CD4-positive, CD25-positive, alpha-beta regulatory T cell (primary cell): Measurements from ENCODE around the gene TFB2M. TPM values are rescaled to one million over a fixed set of nuclear protein-coding genes. Genes with fewer than 3 reads are reported as not detected.

Experiments
- ATAC-seq, 2 donors: fragments of 150-1000 bp; cut with Tn5 transposase; one replicate each; pipeline ENCODE4 v1.10.0; 2021; ENCODE audit warnings: low read depth in 2 of 2, moderate number of reproducible peaks in 2 of 2, moderate library complexity in 1 of 2
- DNase-seq, 3 donors: peaks; one replicate each; pipeline versions ENCODE4 v3.0.0 to v3.0.0-alpha.2; 2012 to 2022; ENCODE audit warnings: mixed read lengths in 1 of 3
- H3K27ac ChIP-seq: one replicate; pipeline ENCODE4 v1.7.0; 2013; ENCODE audit warnings: mild to moderate bottlenecking, low read length; ENCODE audit not compliant: insufficient read depth, poor library complexity, severe bottlenecking
- H3K27me3 ChIP-seq: one replicate; pipeline ENCODE4 v1.7.0; 2013; ENCODE audit warnings: low read length; ENCODE audit not compliant: control insufficient read depth, insufficient read depth
- H3K36me3 ChIP-seq: one replicate; pipeline ENCODE4 v1.7.0; 2013; ENCODE audit warnings: mild to moderate bottlenecking, low read length, moderate library complexity; ENCODE audit not compliant: control insufficient read depth, insufficient read depth
- H3K4me1 ChIP-seq: 2 replicates; pipeline ENCODE4 v1.7.0; 2013; ENCODE audit warnings: mild to moderate bottlenecking, low read length; ENCODE audit not compliant: insufficient read depth, control insufficient read depth, poor library complexity, severe bottlenecking
- H3K4me3 ChIP-seq: one replicate; pipeline ENCODE4 v1.7.0; 2013; ENCODE audit warnings: low read depth, mild to moderate bottlenecking, low read length, moderate library complexity
- H3K9me3 ChIP-seq, 2 experiments: 1 replicate in 1 of 2; 2 replicates in 1 of 2; pipeline ENCODE4 v1.7.0; 2013; ENCODE audit warnings: low read length in 2 of 2, mild to moderate bottlenecking in 1 of 2, moderate library complexity in 1 of 2; ENCODE audit not compliant: control insufficient read depth in 2 of 2
- H3K27ac Mint-ChIP-seq, 3 donors: one replicate each; pipeline ENCODE4 v1.8.0; 2020 to 2022; ENCODE audit warnings: mild to moderate bottlenecking in 3 of 3, mixed read lengths in 3 of 3, moderate library complexity in 2 of 3
- H3K27me3 Mint-ChIP-seq: one replicate; pipeline ENCODE4 v1.8.0; 2022; ENCODE audit warnings: mild to moderate bottlenecking, mixed read lengths
- H3K36me3 Mint-ChIP-seq: one replicate; pipeline ENCODE4 v1.8.0; 2020; ENCODE audit warnings: mixed read lengths
- H3K4me1 Mint-ChIP-seq, 4 donors: one replicate each; pipeline ENCODE4 v1.8.0; 2020 to 2022; ENCODE audit warnings: mixed read lengths in 4 of 4, mild to moderate bottlenecking in 1 of 4
- H3K4me3 Mint-ChIP-seq, 4 donors: one replicate each; pipeline ENCODE4 v1.8.0; 2020 to 2022; ENCODE audit warnings: mild to moderate bottlenecking in 4 of 4, mixed read lengths in 4 of 4, moderate library complexity in 3 of 4
- H3K9me3 Mint-ChIP-seq, 7 donors: one replicate each; pipeline ENCODE4 v1.8.0; 2020 to 2022; ENCODE audit warnings: mixed read lengths in 7 of 7, mild to moderate bottlenecking in 3 of 7, moderate library complexity in 2 of 7
- polyA plus RNA-seq, 4 donors: library from polyadenylated mRNA; unstranded; fragments of 300-500 nt; fragmentation: Illumina TruSeq; gene quantifications; one replicate each; pipeline ENCODE4 v1.2.3, GENCODE V29; 2021
- total RNA-seq: library from RNA; stranded (reverse); gene quantifications from one replicate; pipeline ENCODE4 v1.2.3, GENCODE V29; 2022

TFB2M gene
- total and polyA plus RNA-seq, 5 donors from 2014 or later: 15.2 to 21.8 (median 20.4) TPM

DNA sequence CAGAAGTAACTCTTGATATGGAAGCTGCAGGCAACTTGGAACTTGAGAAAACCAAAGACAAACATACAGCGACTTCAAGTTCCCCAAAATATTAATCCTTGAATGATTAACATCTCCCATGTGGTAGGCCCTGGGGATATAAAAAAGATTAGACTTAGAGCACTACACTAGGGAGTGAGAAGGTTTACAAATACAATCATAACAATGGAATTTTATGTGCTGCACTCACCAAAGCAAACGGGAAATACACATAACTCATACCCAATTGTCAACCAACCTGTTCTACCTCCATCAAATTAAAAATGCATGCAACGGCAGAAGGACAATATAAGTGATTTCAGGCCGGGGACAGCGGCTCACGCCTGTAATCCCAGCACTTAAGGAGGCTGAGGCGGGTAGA lies 62.7 kb downstream of the TFB2M start:
- ATAC-seq (no peak), DNase-seq (no peak)
- no peaks in the 10 kb centered on the region for H3K27me3 Mint-ChIP-seq
- Histone ChIP-seq H3K36me3 (no peaks in the 10 kb centered on the region), H3K9me3 (no peaks in the 10 kb centered on the region), H3K4me1 (peaks cover 8% of the 10 kb centered on the region), H3K27me3 (no peaks in the 10 kb centered on the region), H3K27ac (no peak overlapping the region), H3K4me3 (no peak overlapping the region)
- no peaks in the 10 kb centered on the region for H3K36me3 Mint-ChIP-seq
- H3K4me1 Mint-ChIP-seq: peaks cover 15 to 34% (median 23%) of the 10 kb centered on the region in 4 donors
- peak overlapping the region in 2 of 4 donors; percentile 24 to 43 for H3K4me3 Mint-ChIP-seq
- peak overlapping the region in 2 of 3 donors; percentile 33 to 58 for H3K27ac Mint-ChIP-seq
- peaks cover 0 to 1% (median 0%) of the 10 kb centered on the region in 7 donors for H3K9me3 Mint-ChIP-seq

GRCh38 chr1:246497331-246497915 lies 68.6 kb downstream of the TFB2M start:
- DNase-seq: peak in 2 of 3 donors; percentile 73 to 83
- Mint-ChIP-seq H3K36me3 (no peaks in the 10 kb centered on the region), H3K4me1 (peaks cover 10 to 21% (median 12%) of the 10 kb centered on the region in 4 donors), H3K4me3 (no peak overlapping the region), H3K9me3 (no peaks in the 10 kb centered on the region), H3K27me3 (no peaks in the 10 kb centered on the region), H3K27ac (no peak overlapping the region)
- peaks cover 4% of the 10 kb centered on the region for H3K4me1 ChIP-seq
- H3K9me3 ChIP-seq: no peaks in the 10 kb centered on the region
- peak overlapping the region; percentile 26 for H3K4me3 ChIP-seq
- no peaks in the 10 kb centered on the region for H3K36me3 ChIP-seq
- peak; percentile 46 to 58 for ATAC-seq
- H3K27me3 ChIP-seq: no peaks in the 10 kb centered on the region
- peak overlapping the region; percentile 21 for H3K27ac ChIP-seq

GRCh38 chr1:246492611-246493245 lies 73.3 kb downstream of the TFB2M start:
- Histone ChIP-seq H3K9me3 (no peaks in the 10 kb centered on the region), H3K4me1 (peaks cover 2% of the 10 kb centered on the region), H3K4me3 (no peak overlapping the region), H3K36me3 (no peaks in the 10 kb centered on the region), H3K27ac (no peak overlapping the region), H3K27me3 (no peaks in the 10 kb centered on the region)
- Mint-ChIP-seq H3K9me3 (no peaks in the 10 kb centered on the region), H3K4me1 (peaks cover 7 to 29% (median 18%) of the 10 kb centered on the region in 4 donors), H3K27me3 (no peaks in the 10 kb centered on the region), H3K27ac (no peak overlapping the region), H3K36me3 (peaks cover 9% of the 10 kb centered on the region), H3K4me3 (no peak overlapping the region)
- DNase-seq (peak; percentile 14 to 57 (median 15)), ATAC-seq (no peak)

DNA sequence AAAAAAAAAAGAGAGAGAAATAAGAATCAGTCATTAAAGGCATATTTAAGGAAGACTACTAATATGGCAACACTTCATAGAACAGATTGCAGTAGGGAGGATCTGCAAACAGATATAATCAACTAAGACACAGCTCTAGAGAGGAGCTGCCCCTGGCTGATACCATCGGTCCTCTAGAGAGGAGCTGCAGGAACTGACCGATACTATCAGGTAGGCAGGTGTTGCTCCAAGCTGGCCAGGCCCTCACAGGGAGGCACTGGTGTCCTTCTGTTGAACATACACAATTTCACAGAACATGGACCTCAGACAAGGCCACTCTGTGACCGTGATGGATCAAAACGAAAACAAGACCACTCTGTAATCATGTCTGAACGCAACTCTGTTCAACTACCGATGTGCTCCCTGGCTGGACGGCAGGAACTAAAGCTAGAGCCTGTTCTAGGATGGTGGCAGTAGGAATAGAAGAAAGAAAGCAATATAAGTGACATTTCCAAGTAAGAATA lies 74.5 kb downstream of the TFB2M start:
- no peak overlapping the region for H3K4me3 Mint-ChIP-seq
- H3K4me1 ChIP-seq: no peaks in the 10 kb centered on the region
- H3K4me1 Mint-ChIP-seq: peaks cover 9 to 30% (median 13%) of the 10 kb centered on the region in 4 donors
- H3K27me3 ChIP-seq: no peaks in the 10 kb centered on the region
- no peak overlapping the region for H3K27ac Mint-ChIP-seq
- ATAC-seq: no peak
- H3K36me3 ChIP-seq: no peaks in the 10 kb centered on the region
- peaks cover 9% of the 10 kb centered on the region for H3K36me3 Mint-ChIP-seq
- DNase-seq: no peak
- no peak overlapping the region for H3K27ac ChIP-seq
- H3K27me3 Mint-ChIP-seq: no peaks in the 10 kb centered on the region
- H3K9me3 ChIP-seq: no peaks in the 10 kb centered on the region
- H3K9me3 Mint-ChIP-seq: no peaks in the 10 kb centered on the region
- no peak overlapping the region for H3K4me3 ChIP-seq

Other genes starting within 250 kb of the TFB2M start
- 36.6 TPM for gene SMYD3, start 59.0 kb downstream of the TFB2M start, total RNA-seq
- gene SMYD3, start 59.0 kb downstream of the TFB2M start, polyA plus RNA-seq: 10 to 100 TPM; 17.7 to 32.7 (median 25.1) TPM
- gene CNST, start 195 bp upstream of the TFB2M start, total RNA-seq: 115 TPM
- gene CNST, start 195 bp upstream of the TFB2M start, polyA plus RNA-seq: 10 to 100 TPM; 54.4 to 78.4 (median 62.6) TPM
- gene SCCPDH, start 158.1 kb upstream of the TFB2M start, total RNA-seq: 1.5 TPM
- gene SCCPDH, start 158.1 kb upstream of the TFB2M start, polyA plus RNA-seq: 1 to 10 TPM; 2.0 to 5.0 (median 4.1) TPM